ENCODE measurements around the gene RAB9A.

GRCh38 chrX:13741695-13742094 lies 52.8 kb downstream of the RAB9A start:
- TF ChIP-seq CTCF (IDR thresholded peaks at IDR 0.05), result no peak
- TF ChIP-seq POLR2A (IDR thresholded peaks at IDR 0.05; ENCODE audit: low read depth), result no peak
- no peak for TF ChIP-seq POLR2AphosphoS5 (IDR thresholded peaks at IDR 0.05)
- no peak for TF ChIP-seq EP300 (IDR thresholded peaks at IDR 0.05)
